AG04450 (cell line): Measurements from ENCODE around the gene DROSHA. TPM values are rescaled to one million over a fixed set of nuclear protein-coding genes. Genes with fewer than 3 reads are reported as not detected.
"Not testable (repeated sequence)": the region's sequence is repeated elsewhere in the genome, so short reads cannot be mapped to it uniquely, and the experiment has no call there.

Experiments used
- CTCF ChIA-PET: fragments of 300-600, 350-600 bp; formaldehyde crosslinking; extraction: SDS; loops from one replicate; lab custom pipeline; 2022; ENCODE audit warnings: antibody characterized with exemption, inconsistent platforms; lab: Charles Lee
- POLR2A ChIA-PET: fragments of 350-600 bp; formaldehyde crosslinking; extraction: SDS; loops from one replicate; lab custom pipeline; 2021; ENCODE audit warnings: antibody characterized with exemption, inconsistent platforms; lab: Yijun Ruan, JAX
- DNase-seq: peaks from one replicate; pipeline ENCODE4 v3.0.0-alpha.2; 2011; ENCODE audit warnings: low read depth, low spot score
- H3K27ac ChIP-seq: one replicate; pipeline ENCODE4 v1.5.1; 2012; ENCODE audit warnings: low read depth, low read length, control low read depth
- H3K27me3 ChIP-seq: one replicate; pipeline ENCODE4 v1.6.0; 2012; ENCODE audit warnings: low read length; ENCODE audit not compliant: control insufficient read depth, insufficient read depth
- H3K4me3 ChIP-seq: 2 replicates; pipeline ENCODE4 v1.5.1; 2011; ENCODE audit warnings: mild to moderate bottlenecking, low read depth, low read length, control low read depth
- H3K9me3 ChIP-seq: 2 replicates; pipeline ENCODE4 v1.5.1; 2012; ENCODE audit warnings: low read length; ENCODE audit not compliant: control insufficient read depth, insufficient read depth
- polyA plus RNA-seq: library from polyadenylated mRNA; depleted of rRNA; stranded (reverse); fragments of >200 nt; gene quantifications from 2 replicates; pipeline ENCODE4 v1.2.3, GENCODE V29; 2011
- TF ChIP-seq, protein P1 (sequence below): IDR thresholded peaks from 2 replicates; pipeline ENCODE4 v1.5.1; 2011; ENCODE audit warnings: low read depth, low read length, control low read depth, inconsistent platforms

The DROSHA gene
- polyA plus RNA-seq, 1 experiment: 65.0 TPM

DNA sequence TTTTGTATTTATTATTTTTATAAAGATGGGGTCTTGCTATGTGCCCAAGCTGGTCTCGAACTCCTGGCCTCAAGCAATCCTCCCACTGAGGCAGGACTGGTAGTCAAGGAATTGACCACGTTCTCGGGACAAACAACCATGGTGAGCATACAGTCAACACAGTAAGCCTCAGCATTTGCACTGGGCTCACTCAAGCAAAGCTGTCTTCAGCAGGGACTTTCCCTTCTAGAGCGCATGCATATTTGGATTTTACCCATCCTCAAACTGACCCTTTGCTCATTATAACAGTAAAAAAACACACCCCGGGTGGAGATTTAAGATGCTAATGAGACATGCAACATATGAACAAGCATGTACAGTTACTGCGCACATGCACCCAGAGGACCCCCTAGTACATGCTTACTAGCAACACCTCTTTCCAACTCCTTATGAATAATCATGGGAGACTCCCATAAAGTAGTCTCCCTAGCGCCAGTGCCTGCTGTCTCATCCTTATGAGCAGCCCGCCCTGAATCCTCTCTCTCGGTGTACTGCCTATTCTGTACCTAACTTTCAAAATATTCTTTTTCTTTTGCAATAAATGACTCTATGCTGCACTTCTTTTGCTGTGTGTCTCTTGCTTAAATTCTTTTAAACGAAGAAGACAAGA is 41.7 kb upstream of the DROSHA start:
- POLR2A ChIA-PET: no interaction called here
- CTCF ChIA-PET: interaction anchor here (1.1 kb wide), 1 partner anchor 235 kb away, joined by 4 read pairs; no protein-coding TSS in a partner anchor
- DNase-seq: no peak
- Histone ChIP-seq H3K27me3 (no peaks in the 10 kb centered on the region), H3K27ac (no peak overlapping the region), H3K4me3 (no peak overlapping the region), H3K9me3 (no peaks in the 10 kb centered on the region)
- TF ChIP-seq, protein P1, sequence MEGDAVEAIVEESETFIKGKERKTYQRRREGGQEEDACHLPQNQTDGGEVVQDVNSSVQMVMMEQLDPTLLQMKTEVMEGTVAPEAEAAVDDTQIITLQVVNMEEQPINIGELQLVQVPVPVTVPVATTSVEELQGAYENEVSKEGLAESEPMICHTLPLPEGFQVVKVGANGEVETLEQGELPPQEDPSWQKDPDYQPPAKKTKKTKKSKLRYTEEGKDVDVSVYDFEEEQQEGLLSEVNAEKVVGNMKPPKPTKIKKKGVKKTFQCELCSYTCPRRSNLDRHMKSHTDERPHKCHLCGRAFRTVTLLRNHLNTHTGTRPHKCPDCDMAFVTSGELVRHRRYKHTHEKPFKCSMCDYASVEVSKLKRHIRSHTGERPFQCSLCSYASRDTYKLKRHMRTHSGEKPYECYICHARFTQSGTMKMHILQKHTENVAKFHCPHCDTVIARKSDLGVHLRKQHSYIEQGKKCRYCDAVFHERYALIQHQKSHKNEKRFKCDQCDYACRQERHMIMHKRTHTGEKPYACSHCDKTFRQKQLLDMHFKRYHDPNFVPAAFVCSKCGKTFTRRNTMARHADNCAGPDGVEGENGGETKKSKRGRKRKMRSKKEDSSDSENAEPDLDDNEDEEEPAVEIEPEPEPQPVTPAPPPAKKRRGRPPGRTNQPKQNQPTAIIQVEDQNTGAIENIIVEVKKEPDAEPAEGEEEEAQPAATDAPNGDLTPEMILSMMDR: no peak

DNA sequence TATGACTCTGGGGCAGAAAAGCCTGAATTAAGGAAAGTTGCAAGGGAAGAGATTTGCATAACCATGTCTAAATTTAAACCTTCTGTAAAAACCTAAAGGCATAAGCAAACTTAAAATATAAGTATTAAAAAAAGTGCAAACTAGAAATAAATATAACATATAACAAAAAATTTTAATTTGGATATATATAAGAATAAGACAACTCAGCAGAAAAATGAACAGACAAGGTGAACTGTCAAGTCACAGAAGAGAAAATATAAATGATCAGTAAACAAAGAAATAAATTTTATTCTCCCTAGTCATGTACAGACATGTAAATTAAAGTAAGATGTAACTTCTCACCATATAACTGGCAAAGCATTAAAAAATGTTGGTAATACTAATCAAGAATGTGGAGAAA is 37.2 kb upstream of the DROSHA start:
- no peak for DNase-seq
- Histone ChIP-seq H3K4me3 (no peak overlapping the region), H3K9me3 (peaks cover 6% of the 10 kb centered on the region), H3K27ac (no peak overlapping the region), H3K27me3 (peaks cover 3% of the 10 kb centered on the region)
- POLR2A ChIA-PET: no interaction called here
- TF ChIP-seq, protein P1: no peak
- CTCF ChIA-PET: no interaction called here

DNA sequence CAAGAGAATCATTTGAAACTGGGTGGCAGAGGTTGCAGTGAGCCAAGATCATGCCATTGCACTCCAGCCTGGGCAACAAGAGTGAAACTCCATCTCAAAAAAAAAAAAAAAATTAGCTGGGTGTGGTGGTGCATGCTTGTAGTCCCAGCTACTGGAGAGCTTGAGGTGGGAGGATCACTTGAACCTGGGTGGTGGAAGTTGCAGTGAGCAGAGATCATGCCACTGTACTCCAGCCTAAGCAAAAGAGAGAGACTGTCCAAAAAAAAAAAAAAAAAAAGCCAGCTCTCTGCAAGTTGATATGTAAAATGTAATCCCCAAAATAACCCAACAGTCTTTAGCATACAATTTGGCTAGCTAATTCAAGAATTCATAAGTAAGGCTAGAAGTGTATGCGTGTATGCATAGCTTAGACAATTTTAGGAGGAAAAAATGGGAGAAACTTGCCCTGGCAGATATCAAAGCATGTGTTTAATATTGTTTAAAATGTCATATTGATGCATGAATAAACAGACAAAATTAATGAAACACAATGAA is 36.5 kb upstream of the DROSHA start:
- Histone ChIP-seq H3K4me3 (no peak overlapping the region), H3K9me3 (peaks cover 6% of the 10 kb centered on the region), H3K27ac (no peak overlapping the region), H3K27me3 (peaks cover 3% of the 10 kb centered on the region)
- ChIA-PET POLR2A (no interaction called here), CTCF (no interaction called here)
- TF ChIP-seq, protein P1: no peak
- DNase-seq: no peak

DNA sequence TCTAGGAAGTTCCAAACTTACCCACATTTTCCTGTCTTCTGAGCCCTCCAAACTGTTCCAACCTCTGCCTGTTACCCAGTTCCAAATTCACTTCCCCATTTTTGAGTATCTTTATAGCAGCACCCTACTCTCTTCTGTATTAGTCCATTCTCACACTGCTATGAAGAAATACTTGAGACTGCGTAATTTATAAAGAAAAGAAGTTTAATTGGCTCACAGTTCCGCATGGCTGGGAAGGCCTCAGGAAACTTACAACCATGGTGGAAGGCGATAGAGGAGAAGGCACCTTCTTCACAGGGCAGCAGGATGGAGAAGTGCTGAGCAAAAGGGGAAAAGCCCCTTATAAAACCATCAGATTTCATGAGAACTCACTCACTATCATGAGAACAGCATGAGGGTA is 34.5 kb upstream of the DROSHA start:
- DNase-seq, H3K9me3 ChIP-seq, H3K4me3 ChIP-seq, H3K27ac ChIP-seq, CTCF ChIA-PET, H3K27me3 ChIP-seq, POLR2A ChIA-PET: not testable (repeated sequence)

DNA sequence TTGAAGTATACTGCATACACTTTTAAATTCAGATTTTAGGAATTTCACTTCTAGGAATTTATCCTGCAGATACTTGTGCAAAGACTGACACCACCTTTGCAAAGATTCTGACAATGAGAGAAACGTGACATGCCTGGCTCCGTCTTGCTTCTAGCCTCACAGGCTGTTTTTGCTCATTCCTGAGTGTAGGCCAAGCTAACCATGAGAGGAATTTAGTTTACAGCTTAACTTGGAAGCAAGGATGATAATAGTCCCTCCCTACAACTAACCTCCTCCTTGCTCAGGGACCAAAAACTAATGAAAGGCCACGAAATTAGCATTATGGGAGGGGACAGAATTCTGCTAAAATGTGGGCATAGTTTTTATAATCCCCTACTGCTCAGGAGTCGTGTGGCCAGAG is 31.3 kb upstream of the DROSHA start:
- DNase-seq: no peak
- CTCF ChIA-PET: interaction anchor here (1.0 kb wide), 1 partner anchor 19 kb away, joined by 3 read pairs; no protein-coding TSS in a partner anchor

More for the DNA sequence above, 31.3 kb upstream of the DROSHA start:
- peaks cover 3% of the 10 kb centered on the region for H3K27me3 ChIP-seq
- H3K27ac ChIP-seq: no peak overlapping the region
- H3K4me3 ChIP-seq: no peak overlapping the region
- peaks cover 6% of the 10 kb centered on the region for H3K9me3 ChIP-seq
- POLR2A ChIA-PET: no interaction called here
- TF ChIP-seq, protein P1: no peak
